ENCODE data around the gene POLR1G.

GRCh38 chr19:45423589-45424190 is 17.2 kb downstream of the POLR1G start, which contains the start of gene ERCC1:
- TF ChIP-seq MAFG (tag; conservative IDR thresholded peaks at IDR 0.05) (no peak), SAP30 (IDR thresholded peaks at IDR 0.05; ENCODE audit: borderline replicate concordance, insufficient read depth, low read depth, low read length, poor library complexity, severe bottlenecking) (peak; percentile 76), CBX2 (IDR thresholded peaks at IDR 0.05; ENCODE audit: insufficient read depth, low read length, poor library complexity, severe bottlenecking) (no peak), TCF7 (IDR thresholded peaks at IDR 0.05; ENCODE audit: borderline replicate concordance) (peak; percentile 43; the same call in 1 of the 2 replicates), ETS1 (conservative IDR thresholded peaks at IDR 0.05; ENCODE audit: control insufficient read depth, low read depth, low read length) (no peak; the same call in 1 of the 2 replicates), ZNF184 (CRISPR knock-in tag; IDR thresholded peaks at IDR 0.05) (no peak), ZNF740 (CRISPR knock-in tag; IDR thresholded peaks at IDR 0.05) (no peak), ZNF740 (tag; IDR thresholded peaks at IDR 0.05) (no peak), ZKSCAN1 (IDR thresholded peaks at IDR 0.05; ENCODE audit: low read depth, low read length) (no peak), PREB (CRISPR knock-in tag; IDR thresholded peaks at IDR 0.05) (no peak), ADNP (tag; IDR thresholded peaks at IDR 0.05) (no peak), CTCF (IDR thresholded peaks at IDR 0.05 in 2 of 3, conservative IDR thresholded peaks at IDR 0.05 in 1 of 3; ENCODE audit: insufficient read depth in 2 of 3, low read depth in 1 of 3, low read length in 3 of 3) (no peak), NR2F6 (CRISPR knock-in tag; IDR thresholded peaks at IDR 0.05) (no peak)

All from K562 (cell line).